GM19025 (cell line): Measurements from ENCODE around the gene TWIST2.

ENCODE experiments used
- ATAC-seq: cut with Tn5 transposase; IDR thresholded peaks from one replicate; pipeline ENCODE4 v1.9.1; 2021; ENCODE audit warnings: mild to moderate bottlenecking, low read depth, moderate library complexity; ENCODE audit not compliant: unreplicated experiment

The TWIST2 gene

GRCh38 chr2:238900511-238900910 lies 52.6 kb downstream of the TWIST2 start:
- no peak for ATAC-seq

GRCh38 chr2:238901461-238902057 lies 53.7 kb downstream of the TWIST2 start:
- ATAC-seq = no peak

GRCh38 chr2:238902285-238902684 lies 54.4 kb downstream of the TWIST2 start:
- no peak for ATAC-seq

GRCh38 chr2:238903141-238903540 lies 55.3 kb downstream of the TWIST2 start:
- ATAC-seq = no peak

GRCh38 chr2:238904177-238904576 lies 56.3 kb downstream of the TWIST2 start:
- no peak for ATAC-seq

GRCh38 chr2:238904716-238905115 lies 56.8 kb downstream of the TWIST2 start:
- no peak for ATAC-seq

GRCh38 chr2:238905224-238905623 lies 57.3 kb downstream of the TWIST2 start:
- no peak for ATAC-seq

GRCh38 chr2:238905644-238906043 lies 57.8 kb downstream of the TWIST2 start:
- ATAC-seq = no peak

- ATAC-seq = no peak
These were observed 58.5 kb downstream of the TWIST2 start for GRCh38 chr2:238906254-238906935.

- no peak for ATAC-seq
These were observed 59.2 kb downstream of the TWIST2 start for GRCh38 chr2:238906936-238907716.

- no peak for ATAC-seq
These were observed 59.9 kb downstream of the TWIST2 start for GRCh38 chr2:238907717-238908173.

GRCh38 chr2:238908960-238909951 lies 61.4 kb downstream of the TWIST2 start:
- ATAC-seq = no peak

GRCh38 chr2:238910751-238911351 lies 63.0 kb downstream of the TWIST2 start:
- no peak for ATAC-seq

GRCh38 chr2:238911376-238912227 lies 63.7 kb downstream of the TWIST2 start:
- ATAC-seq = no peak

- no peak for ATAC-seq
These were observed 64.5 kb downstream of the TWIST2 start for GRCh38 chr2:238912228-238912915.

GRCh38 chr2:238912916-238913875 lies 65.3 kb downstream of the TWIST2 start:
- ATAC-seq = no peak

GRCh38 chr2:238913931-238914647 lies 66.2 kb downstream of the TWIST2 start:
- ATAC-seq = no peak
